ENCODE results near the gene S100P.

Gene S100P

GRCh38 chr4:6731318-6731675 lies 37.6 kb downstream of the S100P start:
- Histone ChIP-seq H3K23ac (ENCODE audit: low read length) (no peak overlapping the region), H3K79me2 (ENCODE audit: control insufficient read depth, insufficient read depth, low read length, poor library complexity) (peaks cover 2% of the 10 kb centered on the region), H3K9ac (ENCODE audit: low read length) (no peak overlapping the region), H3K27ac (ENCODE audit: low read depth, low read length) (no peak overlapping the region), H2AFZ (ENCODE audit: insufficient read depth, low read length, poor library complexity) (no peak overlapping the region), H3K14ac (ENCODE audit: low read length) (peak overlapping the region; percentile 1), H4K8ac (ENCODE audit: low read depth, low read length) (no peak overlapping the region), H3K4me3 (ENCODE audit: low read depth, low read length) (no peak overlapping the region), H2AK5ac (ENCODE audit: low read length) (no peak overlapping the region), H3K36me3 (ENCODE audit: control insufficient read depth in 1 of 2, insufficient read depth in 2 of 2, low read length in 2 of 2) (no peaks in the 10 kb centered on the region), H3K27me3 (ENCODE audit: insufficient read depth, low read length) (no peaks in the 10 kb centered on the region), H3K4me2 (ENCODE audit: low read length) (no peak overlapping the region), H3K9me3 (ENCODE audit: insufficient read depth, low read depth, low read length) (no peaks in the 10 kb centered on the region), H3K79me1 (ENCODE audit: low read length) (peaks cover 12% of the 10 kb centered on the region), H3K4me1 (ENCODE audit: control insufficient read depth in 1 of 2, insufficient read depth in 2 of 2, low read length in 2 of 2) (peaks cover 9 to 16% of the 10 kb centered on the region in 2 experiments), H3K4ac (ENCODE audit: low read depth, low read length) (no peak overlapping the region), H2BK120ac (ENCODE audit: insufficient read depth, low read length, poor library complexity) (no peak overlapping the region), H2BK12ac (ENCODE audit: low read length) (peak overlapping the region; percentile 17), H2BK5ac (ENCODE audit: low read depth, low read length, poor library complexity) (no peak overlapping the region), H3K18ac (ENCODE audit: low read length) (no peak overlapping the region), H4K91ac (ENCODE audit: low read depth, low read length) (peak overlapping the region; percentile 16), H4K12ac (ENCODE audit: low read depth, low read length) (no peak overlapping the region)
- no CpG with 5 or more reads among the region's 8 CpGs for WGBS (ENCODE audit: extremely low coverage, insufficient coverage, insufficient read length)
- no peak for DNase-seq

DNA sequence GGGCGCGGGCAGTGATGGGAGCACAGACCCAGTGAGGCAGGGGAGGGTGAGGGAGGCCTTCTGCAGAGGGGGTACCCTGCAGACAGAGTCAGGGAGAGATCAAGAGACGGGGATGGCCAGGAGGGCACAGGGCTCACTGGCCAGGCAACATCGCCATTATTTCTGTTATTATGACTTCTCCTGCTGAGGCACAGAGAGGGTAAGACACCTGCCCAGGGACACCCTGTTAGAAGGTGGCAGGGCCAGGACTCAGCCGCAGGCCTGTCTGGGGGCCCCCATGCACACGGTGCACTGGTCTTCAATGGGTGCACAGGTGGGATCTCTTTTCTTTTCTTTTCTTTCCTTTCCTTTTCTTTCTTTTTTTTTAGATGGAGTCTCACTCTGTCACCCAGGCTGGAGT lies 38.1 kb downstream of the S100P start:
- no peaks in the 10 kb centered on the region for H3K27me3 ChIP-seq (ENCODE audit: insufficient read depth, low read length)
- H3K79me1 ChIP-seq (ENCODE audit: low read length): peaks cover 12% of the 10 kb centered on the region
- no peak for DNase-seq
- H3K18ac ChIP-seq (ENCODE audit: low read length): no peak overlapping the region
- no peak overlapping the region for H3K23ac ChIP-seq (ENCODE audit: low read length)
- H3K9me3 ChIP-seq (ENCODE audit: insufficient read depth, low read depth, low read length): no peaks in the 10 kb centered on the region
- H2AK5ac ChIP-seq (ENCODE audit: low read length): no peak overlapping the region
- no peak overlapping the region for H4K12ac ChIP-seq (ENCODE audit: low read depth, low read length)
- no CpG with 5 or more reads among the region's 6 CpGs for WGBS (ENCODE audit: extremely low coverage, insufficient coverage, insufficient read length)
- no peak overlapping the region for H3K27ac ChIP-seq (ENCODE audit: low read depth, low read length)
- no peak overlapping the region for H2BK5ac ChIP-seq (ENCODE audit: low read depth, low read length, poor library complexity)
- H3K4me2 ChIP-seq (ENCODE audit: low read length): no peak overlapping the region
- H2BK12ac ChIP-seq (ENCODE audit: low read length): no peak overlapping the region
- H3K4me3 ChIP-seq (ENCODE audit: low read depth, low read length): no peak overlapping the region
- H3K9ac ChIP-seq (ENCODE audit: low read length): no peak overlapping the region
- H3K4me1 ChIP-seq (ENCODE audit: control insufficient read depth in 1 of 2, insufficient read depth in 2 of 2, low read length in 2 of 2): peaks cover 9 to 16% of the 10 kb centered on the region in 2 experiments
- H2AFZ ChIP-seq (ENCODE audit: insufficient read depth, low read length, poor library complexity): no peak overlapping the region
- H3K4ac ChIP-seq (ENCODE audit: low read depth, low read length): no peak overlapping the region
- peaks cover 2% of the 10 kb centered on the region for H3K79me2 ChIP-seq (ENCODE audit: control insufficient read depth, insufficient read depth, low read length, poor library complexity)
- no peak overlapping the region for H4K91ac ChIP-seq (ENCODE audit: low read depth, low read length)
- no peak overlapping the region for H2BK120ac ChIP-seq (ENCODE audit: insufficient read depth, low read length, poor library complexity)
- no peaks in the 10 kb centered on the region for H3K36me3 ChIP-seq (ENCODE audit: control insufficient read depth in 1 of 2, insufficient read depth in 2 of 2, low read length in 2 of 2)
- H3K14ac ChIP-seq (ENCODE audit: low read length): peak overlapping the region; percentile 1
- H4K8ac ChIP-seq (ENCODE audit: low read depth, low read length): no peak overlapping the region

- no peak overlapping the region for H3K9ac ChIP-seq (ENCODE audit: low read length)
- no peaks in the 10 kb centered on the region for H3K36me3 ChIP-seq (ENCODE audit: control insufficient read depth in 1 of 2, insufficient read depth in 2 of 2, low read length in 2 of 2)
- peak overlapping the region; percentile 66 for H3K14ac ChIP-seq (ENCODE audit: low read length)
- H3K9me3 ChIP-seq (ENCODE audit: insufficient read depth, low read depth, low read length): no peaks in the 10 kb centered on the region
- peak overlapping the region; percentile 51 for H2BK12ac ChIP-seq (ENCODE audit: low read length)
- no CpG with 5 or more reads among the region's 21 CpGs for WGBS (ENCODE audit: extremely low coverage, insufficient coverage, insufficient read length)
- H3K23ac ChIP-seq (ENCODE audit: low read length): no peak overlapping the region
- peaks cover 9 to 16% of the 10 kb centered on the region in 2 experiments for H3K4me1 ChIP-seq (ENCODE audit: control insufficient read depth in 1 of 2, insufficient read depth in 2 of 2, low read length in 2 of 2)
- H2BK120ac ChIP-seq (ENCODE audit: insufficient read depth, low read length, poor library complexity): peak overlapping the region; percentile 95
- peak overlapping the region; percentile 71 for H4K12ac ChIP-seq (ENCODE audit: low read depth, low read length)
- H4K8ac ChIP-seq (ENCODE audit: low read depth, low read length): peak overlapping the region; percentile 80
- H3K18ac ChIP-seq (ENCODE audit: low read length): peak overlapping the region; percentile 68
- H3K79me2 ChIP-seq (ENCODE audit: control insufficient read depth, insufficient read depth, low read length, poor library complexity): peaks cover 2% of the 10 kb centered on the region
- H2AK5ac ChIP-seq (ENCODE audit: low read length): peak overlapping the region; percentile 12
- H3K4me3 ChIP-seq (ENCODE audit: low read depth, low read length): no peak overlapping the region
- peak overlapping the region; percentile 81 for H2AFZ ChIP-seq (ENCODE audit: insufficient read depth, low read length, poor library complexity)
- peak overlapping the region; percentile 87 for H4K91ac ChIP-seq (ENCODE audit: low read depth, low read length)
- peaks cover 12% of the 10 kb centered on the region for H3K79me1 ChIP-seq (ENCODE audit: low read length)
- no peak overlapping the region for H3K4me2 ChIP-seq (ENCODE audit: low read length)
- H2BK5ac ChIP-seq (ENCODE audit: low read depth, low read length, poor library complexity): peak overlapping the region; percentile 54
- peak overlapping the region; percentile 56 for H3K4ac ChIP-seq (ENCODE audit: low read depth, low read length)
- peak; percentile 75 to 80 for DNase-seq
- no peak overlapping the region for H3K27ac ChIP-seq (ENCODE audit: low read depth, low read length)
- H3K27me3 ChIP-seq (ENCODE audit: insufficient read depth, low read length): no peaks in the 10 kb centered on the region
Measured at GRCh38 chr4:6732441-6733357, 39.0 kb downstream of the S100P start.

DNA sequence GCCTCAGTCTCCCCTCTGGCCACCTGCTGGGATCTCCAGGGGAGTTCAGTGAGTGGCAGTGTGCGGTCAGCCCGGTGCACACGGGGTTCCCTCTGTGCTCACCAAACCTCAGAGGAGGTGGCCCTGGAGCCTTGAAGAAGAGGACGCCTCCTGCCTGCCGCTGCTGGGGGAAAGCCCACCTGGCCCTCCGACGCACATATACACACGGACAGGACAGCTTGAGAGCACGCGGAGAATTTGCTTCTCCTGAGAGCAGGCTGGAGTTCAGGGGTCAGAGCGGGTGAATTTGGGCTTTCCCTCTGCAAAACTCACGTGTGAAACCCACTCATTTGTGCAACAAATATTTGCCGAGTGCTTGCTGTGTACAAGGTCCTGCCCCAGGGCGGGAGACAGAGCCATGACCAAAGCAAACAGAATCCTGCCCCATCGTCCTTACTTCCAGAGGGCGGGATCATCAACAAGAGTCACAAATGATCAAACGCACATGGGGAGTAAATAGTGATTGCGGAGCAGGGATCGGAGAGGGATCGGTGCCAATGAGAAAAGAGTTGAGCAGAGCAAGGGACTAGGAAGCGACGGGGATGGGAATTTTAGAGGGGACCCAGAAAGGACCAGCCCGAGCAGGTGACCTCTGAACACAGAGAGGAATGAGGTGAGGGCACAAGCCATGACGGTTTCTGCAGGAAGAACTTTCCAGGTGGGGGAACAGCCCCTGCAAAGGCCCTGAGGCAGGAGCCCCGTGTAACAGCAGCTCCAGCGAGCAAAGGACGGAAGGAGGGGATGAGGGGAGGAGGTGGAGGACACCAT lies 39.9 kb downstream of the S100P start:
- H3K18ac ChIP-seq (ENCODE audit: low read length): no peak overlapping the region
- peaks cover 2% of the 10 kb centered on the region for H3K79me2 ChIP-seq (ENCODE audit: control insufficient read depth, insufficient read depth, low read length, poor library complexity)
- H2BK120ac ChIP-seq (ENCODE audit: insufficient read depth, low read length, poor library complexity): no peak overlapping the region
- H3K14ac ChIP-seq (ENCODE audit: low read length): peak overlapping the region; percentile 66
- no peak overlapping the region for H2BK12ac ChIP-seq (ENCODE audit: low read length)
- H3K36me3 ChIP-seq (ENCODE audit: control insufficient read depth in 1 of 2, insufficient read depth in 2 of 2, low read length in 2 of 2): no peaks in the 10 kb centered on the region
- DNase-seq: peak in 1 of 2 donors; percentile 39
- peaks cover 12% of the 10 kb centered on the region for H3K79me1 ChIP-seq (ENCODE audit: low read length)
- no peak overlapping the region for H4K12ac ChIP-seq (ENCODE audit: low read depth, low read length)
- no peak overlapping the region for H2BK5ac ChIP-seq (ENCODE audit: low read depth, low read length, poor library complexity)
- no peak overlapping the region for H3K27ac ChIP-seq (ENCODE audit: low read depth, low read length)
- no peak overlapping the region for H3K23ac ChIP-seq (ENCODE audit: low read length)
- no peak overlapping the region for H4K8ac ChIP-seq (ENCODE audit: low read depth, low read length)
- no peak overlapping the region for H3K4ac ChIP-seq (ENCODE audit: low read depth, low read length)
- 100% methylated on average over 3 of the region's 27 CpGs for WGBS (ENCODE audit: extremely low coverage, insufficient coverage, insufficient read length)
- peaks cover 9 to 16% of the 10 kb centered on the region in 2 experiments for H3K4me1 ChIP-seq (ENCODE audit: control insufficient read depth in 1 of 2, insufficient read depth in 2 of 2, low read length in 2 of 2)
- H3K4me2 ChIP-seq (ENCODE audit: low read length): no peak overlapping the region
- H3K9me3 ChIP-seq (ENCODE audit: insufficient read depth, low read depth, low read length): no peaks in the 10 kb centered on the region
- H2AK5ac ChIP-seq (ENCODE audit: low read length): no peak overlapping the region
- no peak overlapping the region for H2AFZ ChIP-seq (ENCODE audit: insufficient read depth, low read length, poor library complexity)
- no peaks in the 10 kb centered on the region for H3K27me3 ChIP-seq (ENCODE audit: insufficient read depth, low read length)
- peak overlapping the region; percentile 87 for H4K91ac ChIP-seq (ENCODE audit: low read depth, low read length)
- H3K4me3 ChIP-seq (ENCODE audit: low read depth, low read length): no peak overlapping the region
- no peak overlapping the region for H3K9ac ChIP-seq (ENCODE audit: low read length)
